GM18507 (cell line): ENCODE results near the gene GPX4.

Experiments
- DNase-seq: peaks from one replicate; pipeline ENCODE4 v3.0.0; 2011; ENCODE audit warnings: low read depth; ENCODE audit not compliant: insufficient read length; ENCODE audit errors: extremely low spot score
- FAIRE-seq: peaks from 2 replicates; lab custom pipeline; 2011; peaks lifted over from hg19 to GRCh38; lab: Jason Lieb, UNC

The GPX4 gene

GRCh38 chr19:1082165-1082927 is 21.4 kb upstream of the GPX4 start:
- no peak for DNase-seq
- FAIRE-seq, result peak; percentile 52

DNA sequence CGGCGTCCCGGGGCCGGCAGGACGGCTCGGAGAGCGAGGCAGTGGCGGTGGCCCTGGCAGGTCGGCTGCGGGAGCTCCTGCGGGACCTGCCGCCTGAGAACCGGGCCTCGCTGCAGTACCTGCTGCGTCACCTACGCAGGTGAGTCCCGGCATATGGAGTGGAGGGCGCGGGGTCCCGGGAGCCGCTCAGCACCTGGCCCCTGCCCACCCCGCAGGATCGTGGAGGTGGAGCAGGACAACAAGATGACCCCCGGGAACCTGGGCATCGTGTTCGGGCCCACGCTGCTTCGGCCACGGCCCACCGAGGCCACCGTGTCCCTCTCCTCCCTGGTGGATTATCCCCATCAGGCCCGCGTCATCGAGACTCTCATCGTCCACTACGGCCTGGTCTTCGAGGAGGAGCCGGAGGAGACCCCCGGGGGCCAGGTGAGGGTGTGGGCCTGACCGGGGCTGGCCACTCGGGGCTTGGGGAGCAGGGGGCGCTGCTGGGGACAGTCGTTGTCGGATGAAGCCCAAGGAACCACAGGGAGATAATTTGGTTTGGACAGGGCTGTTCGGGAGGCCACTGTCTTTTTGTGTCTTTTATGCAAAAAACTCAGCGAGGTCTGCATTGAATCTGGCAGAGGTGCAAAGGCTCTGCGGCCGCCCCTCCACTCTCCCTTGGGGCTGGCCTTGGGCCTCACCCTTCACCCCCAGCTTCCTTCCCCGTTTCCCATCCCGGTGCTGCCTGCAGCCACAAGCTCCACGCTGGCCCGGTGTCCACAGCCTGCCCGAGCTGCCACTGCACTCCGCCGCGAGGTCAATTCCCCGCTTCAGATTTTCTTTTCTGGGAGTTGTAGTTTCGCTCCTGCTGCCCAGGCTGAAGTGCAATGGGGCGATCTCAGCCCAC is 20.6 kb upstream of the GPX4 start:
- FAIRE-seq, result no peak
- DNase-seq, result no peak

DNA sequence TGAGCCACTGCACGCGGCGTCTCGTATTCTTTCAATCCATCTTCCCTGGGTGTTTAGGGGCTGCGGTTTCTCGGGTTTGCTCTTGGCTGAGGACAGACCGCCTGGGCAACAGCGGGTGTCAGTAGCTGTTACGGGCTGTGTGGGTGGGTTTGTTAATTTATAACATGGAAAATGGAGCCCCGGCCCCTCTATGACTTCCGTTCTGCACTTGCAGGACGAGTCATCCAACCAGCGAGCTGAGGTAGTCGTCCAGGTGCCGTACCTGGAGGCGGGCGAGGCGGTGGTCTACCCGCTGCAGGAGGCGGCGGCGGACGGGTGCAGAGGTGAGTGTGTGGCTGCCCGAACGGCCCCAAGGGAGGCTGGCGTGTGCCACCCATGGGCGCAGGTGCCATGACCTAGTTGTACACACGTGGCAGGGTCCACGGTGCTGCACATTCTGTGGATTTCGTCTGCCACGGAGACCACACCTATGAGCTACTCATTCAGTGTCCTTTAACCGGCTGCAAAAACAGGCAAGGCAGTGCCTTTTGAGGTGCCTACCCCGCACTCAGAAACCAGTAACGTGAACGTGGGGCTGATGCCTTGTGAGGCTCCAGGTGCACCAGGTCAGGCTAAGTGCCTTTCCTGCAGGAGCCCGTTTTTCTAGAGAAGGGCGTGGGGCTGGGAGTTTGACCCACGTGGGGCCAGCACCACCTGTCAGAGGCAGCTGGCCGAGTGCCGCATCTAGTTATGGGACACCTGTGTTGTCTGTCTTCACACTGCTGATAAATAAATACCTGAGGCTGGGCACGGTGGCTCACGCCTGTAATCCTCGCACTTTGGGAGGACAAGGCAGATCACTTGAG is 19.5 kb upstream of the GPX4 start:
- DNase-seq, result no peak
- FAIRE-seq, result peak; percentile 64

- FAIRE-seq (no peak), DNase-seq (no peak)
Measured at GRCh38 chr19:1085053-1085658, 18.6 kb upstream of the GPX4 start.

GRCh38 chr19:1085676-1086442 is 17.9 kb upstream of the GPX4 start:
- FAIRE-seq (no peak), DNase-seq (no peak)

DNA sequence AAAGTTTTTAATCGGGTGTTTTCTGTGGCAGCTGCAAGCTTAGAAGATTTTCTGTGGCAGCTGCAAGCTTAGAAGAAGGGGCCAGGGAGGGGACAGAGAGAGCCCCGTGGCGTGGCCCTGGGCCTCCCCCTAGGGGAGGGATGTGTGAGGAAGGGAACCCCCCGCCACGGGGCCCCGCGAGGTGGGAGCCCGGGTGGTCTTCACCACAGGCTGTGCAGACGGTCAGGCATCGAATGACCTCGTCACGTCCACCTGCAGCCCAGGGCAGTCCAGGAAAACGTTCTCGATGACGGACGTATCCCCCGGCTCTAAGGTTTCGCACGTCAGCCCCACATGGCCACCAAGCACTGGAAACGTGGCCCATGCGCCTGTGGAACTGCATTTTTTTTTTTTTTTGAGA is 17.2 kb upstream of the GPX4 start:
- no peak for FAIRE-seq
- DNase-seq, result no peak

DNA sequence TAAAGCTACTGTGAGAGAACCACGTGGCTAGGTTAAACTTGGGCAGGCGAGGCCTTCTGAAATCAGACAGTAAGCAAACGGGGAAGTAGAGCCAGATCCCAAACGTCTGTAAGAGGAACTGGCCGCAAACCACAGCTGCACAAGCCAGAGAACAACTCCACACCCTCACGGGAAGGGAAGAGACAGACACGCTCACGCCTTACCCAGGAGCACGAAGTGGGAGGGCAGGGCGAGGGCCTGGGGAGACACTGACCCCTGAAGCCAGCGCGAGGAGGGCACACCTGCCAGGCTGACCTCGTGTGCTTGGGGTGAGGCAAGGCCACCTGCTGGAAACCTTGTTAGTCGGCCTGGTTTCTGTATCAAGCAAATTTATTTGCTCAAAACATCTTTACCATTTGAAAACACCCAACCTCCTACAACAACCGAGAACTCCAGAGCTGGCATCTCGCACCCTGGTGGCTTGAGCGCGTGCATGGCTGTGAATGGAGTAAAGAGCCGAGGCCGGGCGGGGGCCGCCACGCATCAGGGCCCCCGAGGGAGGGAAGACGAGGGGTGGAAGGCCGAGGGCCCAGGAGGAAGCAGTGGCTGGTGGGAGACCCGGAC is 15.9 kb upstream of the GPX4 start:
- FAIRE-seq, result peak; percentile 84

DNA sequence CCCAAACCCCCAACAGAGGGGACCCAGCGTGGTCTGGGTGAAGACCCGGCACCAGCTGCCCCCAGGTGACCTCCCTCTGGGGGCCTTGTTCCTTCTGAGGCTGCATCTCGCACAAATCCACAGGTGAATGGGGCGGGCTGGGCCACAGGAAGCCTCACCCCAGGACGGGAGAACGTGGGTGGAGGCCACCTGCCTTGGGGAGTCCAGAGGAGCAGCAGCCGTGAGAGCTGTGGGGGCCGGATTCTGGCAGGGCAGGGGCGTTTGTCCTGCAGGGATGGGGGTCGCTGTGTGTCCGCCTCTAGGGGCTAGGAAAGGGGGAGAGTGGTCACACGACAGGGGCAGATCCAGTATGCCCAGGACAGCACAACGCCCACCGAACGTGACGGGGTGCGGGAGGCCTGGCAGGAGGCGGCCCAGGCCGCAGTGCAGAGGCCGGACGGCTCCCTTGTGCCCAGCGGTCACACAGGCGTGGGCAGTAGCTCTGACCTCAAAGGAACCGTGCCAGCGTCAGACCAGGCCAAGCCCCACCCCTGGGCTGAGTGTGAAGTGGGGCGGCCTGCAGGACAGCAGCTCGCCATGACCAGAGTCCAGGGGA is 15.3 kb upstream of the GPX4 start:
- DNase-seq, result no peak
- FAIRE-seq, result no peak

More for the DNA sequence above, 15.9 kb upstream of the GPX4 start:
- no peak for DNase-seq

GRCh38 chr19:1089126-1089771 is 14.5 kb upstream of the GPX4 start:
- DNase-seq (no peak), FAIRE-seq (no peak)

- FAIRE-seq, result no peak
- DNase-seq, result no peak
Measured at GRCh38 chr19:1089891-1090290, 13.9 kb upstream of the GPX4 start.

DNA sequence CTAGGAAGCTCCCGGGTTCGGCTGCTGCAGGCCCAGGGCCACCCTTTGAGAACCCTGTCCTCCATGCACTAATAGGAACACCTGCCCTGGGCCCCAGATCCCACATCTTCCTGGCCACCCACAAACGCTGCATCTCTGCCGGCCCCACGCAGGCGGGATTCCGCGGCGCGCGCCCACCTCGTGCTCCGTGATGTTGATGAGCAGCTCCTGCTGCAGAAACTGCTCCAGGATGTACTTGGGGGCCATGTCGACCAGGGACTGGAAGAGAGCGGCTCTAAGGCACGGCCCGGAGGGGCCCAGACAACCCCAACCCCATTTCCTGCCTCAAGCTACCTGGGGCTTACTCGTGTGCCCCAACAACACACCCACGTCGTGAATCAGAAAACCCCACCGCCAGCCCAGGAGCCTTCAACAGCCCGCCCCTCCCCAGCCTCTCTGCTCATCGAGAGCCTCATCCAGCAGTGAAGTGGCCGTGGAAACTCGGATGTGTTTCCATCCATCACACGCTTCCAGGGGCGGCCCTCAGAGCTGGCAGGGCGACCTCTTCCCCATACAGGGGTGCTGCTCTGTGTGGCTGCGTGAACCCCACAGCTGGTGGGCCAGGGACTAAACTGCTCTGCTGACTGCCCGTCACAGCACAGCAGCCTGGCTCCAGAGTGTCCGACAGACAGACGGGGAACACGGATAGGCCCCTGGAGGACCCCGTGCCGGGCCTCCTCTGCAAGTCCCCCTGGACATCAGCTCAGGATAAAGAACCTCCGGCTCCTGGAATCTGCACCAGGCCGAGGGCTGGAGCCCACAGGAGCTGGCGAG is 12.9 kb upstream of the GPX4 start:
- no peak for FAIRE-seq
- no peak for DNase-seq

GRCh38 chr19:1091544-1092175 is 12.1 kb upstream of the GPX4 start:
- FAIRE-seq, result no peak
- DNase-seq, result no peak

DNA sequence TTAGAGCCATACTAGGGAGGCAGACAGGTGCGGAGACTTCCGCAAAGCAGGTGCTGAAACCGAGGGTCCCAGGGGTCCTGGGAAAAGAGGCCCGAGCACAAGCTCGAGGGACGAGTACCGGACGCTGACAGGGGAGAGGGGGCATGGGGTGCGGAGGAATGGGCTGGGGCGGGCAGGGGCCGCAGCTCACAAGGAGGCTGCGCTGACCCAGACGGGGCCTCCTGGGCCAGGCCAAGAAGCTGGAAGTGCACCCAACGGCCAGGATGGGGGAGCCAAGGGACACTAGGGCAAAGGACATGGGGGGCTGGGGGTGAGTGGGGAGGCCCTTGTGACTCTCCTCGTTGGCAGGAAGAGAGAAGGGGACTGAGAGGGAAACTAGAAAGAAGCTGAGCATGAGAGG is 10.5 kb upstream of the GPX4 start:
- FAIRE-seq, result no peak

GRCh38 chr19:1093811-1094553 is 9.8 kb upstream of the GPX4 start:
- DNase-seq (no peak), FAIRE-seq (no peak)

More for the DNA sequence above, 10.5 kb upstream of the GPX4 start:
- DNase-seq, result no peak

DNA sequence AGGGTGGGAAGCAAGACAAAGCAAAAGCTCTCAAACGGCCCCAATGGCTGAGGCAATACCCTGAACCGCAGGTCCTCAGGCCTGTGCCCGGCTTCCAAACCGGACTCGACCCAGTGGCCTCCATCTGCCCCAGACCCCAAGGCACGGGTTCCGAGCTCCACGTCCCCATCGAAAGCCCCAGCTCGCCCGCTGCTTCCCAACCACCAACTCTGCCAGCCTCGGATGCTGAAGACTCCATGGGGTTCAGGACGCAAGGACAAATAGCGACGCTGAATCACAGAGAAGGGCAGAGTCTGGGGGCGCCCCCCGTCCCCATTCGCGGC is 9.2 kb upstream of the GPX4 start:
- DNase-seq (no peak), FAIRE-seq (no peak)
